ENCODE measurements around the gene UBE2E3.

UBE2E3 gene

GRCh38 chr2:180985771-180986395, 5.5 kb downstream of the UBE2E3 start:
- no peak overlapping the region for H3K4me3 ChIP-seq (ENCODE audit: low read depth, low read length)
- DNase-seq (ENCODE audit: low read depth, low spot score) = no peak
- in situ Hi-C loops (cut with HindIII; ENCODE audit: low sequenced_read_pairs) = no loop called here

GRCh38 chr2:180987146-180987545, 6.7 kb downstream of the UBE2E3 start:
- in situ Hi-C loops (cut with HindIII; ENCODE audit: low sequenced_read_pairs) = no loop called here
- TF ChIP-seq CTCF (IDR thresholded peaks at IDR 0.05; ENCODE audit: low read depth, low read length) = no peak
- no peak overlapping the region for H3K4me3 ChIP-seq (ENCODE audit: low read depth, low read length)
- no peak for DNase-seq (ENCODE audit: low read depth, low spot score)

More at GRCh38 chr2:180985771-180986395, 5.5 kb downstream of the UBE2E3 start:
- no peak for TF ChIP-seq CTCF (IDR thresholded peaks at IDR 0.05; ENCODE audit: low read depth, low read length)

GRCh38 chr2:180990337-180990736, 9.9 kb downstream of the UBE2E3 start:
- H3K4me3 ChIP-seq (ENCODE audit: low read depth, low read length) = no peak overlapping the region
- no peak for TF ChIP-seq CTCF (IDR thresholded peaks at IDR 0.05; ENCODE audit: low read depth, low read length)
- in situ Hi-C loops (cut with HindIII; ENCODE audit: low sequenced_read_pairs) = no loop called here
- DNase-seq (ENCODE audit: low read depth, low spot score) = no peak

GRCh38 chr2:180990794-180991193, 10.4 kb downstream of the UBE2E3 start:
- in situ Hi-C loops (cut with HindIII; ENCODE audit: low sequenced_read_pairs) = no loop called here
- TF ChIP-seq CTCF (IDR thresholded peaks at IDR 0.05; ENCODE audit: low read depth, low read length) = no peak
- no peak for DNase-seq (ENCODE audit: low read depth, low spot score)
- no peak overlapping the region for H3K4me3 ChIP-seq (ENCODE audit: low read depth, low read length)

- TF ChIP-seq CTCF (IDR thresholded peaks at IDR 0.05; ENCODE audit: low read depth, low read length) = peak; percentile 3
- DNase-seq (ENCODE audit: low read depth, low spot score) = no peak
- in situ Hi-C loops (cut with HindIII; ENCODE audit: low sequenced_read_pairs) = no loop called here
- no peak overlapping the region for H3K4me3 ChIP-seq (ENCODE audit: low read depth, low read length)
Measured at GRCh38 chr2:180991361-180991760, 11.0 kb downstream of the UBE2E3 start.

- no peak for TF ChIP-seq CTCF (IDR thresholded peaks at IDR 0.05; ENCODE audit: low read depth, low read length)
- H3K4me3 ChIP-seq (ENCODE audit: low read depth, low read length) = no peak overlapping the region
- no peak for DNase-seq (ENCODE audit: low read depth, low spot score)
- in situ Hi-C loops (cut with HindIII; ENCODE audit: low sequenced_read_pairs) = no loop called here
Measured at GRCh38 chr2:180991820-180992219, 11.4 kb downstream of the UBE2E3 start.

Measured in astrocyte of the spinal cord (primary cell).